Suppressor macrophage (primary cell): ENCODE data around the gene CCT6B.

Experiments
- DNase-seq, 4 experiments: peaks; one replicate each; pipeline ENCODE4 v3.0.0-alpha.2; 2020 to 2022

CCT6B gene

GRCh38 chr17:34883106-34884000, 77.9 kb downstream of the CCT6B start:
- DNase-seq: no peak

- DNase-seq: no peak
Observed at GRCh38 chr17:34879146-34879545, 82.1 kb downstream of the CCT6B start.
